ENCODE data around the gene DYRK2. TPM values are rescaled to one million over a fixed set of nuclear protein-coding genes. Genes with fewer than 3 reads are reported as not detected.

The DYRK2 gene
- total RNA-seq, 4 donors from 2014 or later = 26.9 to 147 (median 96.6) TPM

GRCh38 chr12:67661311-67662021 lies 12.9 kb downstream of the DYRK2 start:
- H3K4me1 ChIP-seq = peaks cover 6 to 56% (median 15%) of the 10 kb centered on the region in 4 donors
- in situ Hi-C loops (cut with MboI; ENCODE audit: low pct_ligation_motif_present in 1 of 4, low pct_unique_long_range_greater_than_20kb in 1 of 4, low sequenced_read_pairs in 3 of 4) = loop anchor here in 2 of 4 donors (25.0 kb wide), 1 partner anchor 276 kb away; no protein-coding TSS in a partner anchor
- intact Hi-C loops (cut with DNase I; ENCODE audit: low total_unique reads) = no loop called here
- H3K9me3 ChIP-seq = no peaks in the 10 kb centered on the region
- H3K36me3 ChIP-seq = peaks cover 0 to 20% (median 0%) of the 10 kb centered on the region in 4 donors
- DNase-seq = no peak
- TF ChIP-seq EP300 (IDR thresholded peaks at IDR 0.05; ENCODE audit: low read depth) (no peak), POLR2A (IDR thresholded peaks at IDR 0.05) (no peak), POLR2AphosphoS5 (IDR thresholded peaks at IDR 0.05) (no peak)
- TF ChIP-seq, protein P1, sequence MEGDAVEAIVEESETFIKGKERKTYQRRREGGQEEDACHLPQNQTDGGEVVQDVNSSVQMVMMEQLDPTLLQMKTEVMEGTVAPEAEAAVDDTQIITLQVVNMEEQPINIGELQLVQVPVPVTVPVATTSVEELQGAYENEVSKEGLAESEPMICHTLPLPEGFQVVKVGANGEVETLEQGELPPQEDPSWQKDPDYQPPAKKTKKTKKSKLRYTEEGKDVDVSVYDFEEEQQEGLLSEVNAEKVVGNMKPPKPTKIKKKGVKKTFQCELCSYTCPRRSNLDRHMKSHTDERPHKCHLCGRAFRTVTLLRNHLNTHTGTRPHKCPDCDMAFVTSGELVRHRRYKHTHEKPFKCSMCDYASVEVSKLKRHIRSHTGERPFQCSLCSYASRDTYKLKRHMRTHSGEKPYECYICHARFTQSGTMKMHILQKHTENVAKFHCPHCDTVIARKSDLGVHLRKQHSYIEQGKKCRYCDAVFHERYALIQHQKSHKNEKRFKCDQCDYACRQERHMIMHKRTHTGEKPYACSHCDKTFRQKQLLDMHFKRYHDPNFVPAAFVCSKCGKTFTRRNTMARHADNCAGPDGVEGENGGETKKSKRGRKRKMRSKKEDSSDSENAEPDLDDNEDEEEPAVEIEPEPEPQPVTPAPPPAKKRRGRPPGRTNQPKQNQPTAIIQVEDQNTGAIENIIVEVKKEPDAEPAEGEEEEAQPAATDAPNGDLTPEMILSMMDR (IDR thresholded peaks at IDR 0.05) = no peak
- no peaks in the 10 kb centered on the region for H3K27me3 ChIP-seq
- peak overlapping the region in 3 of 4 donors; percentile 22 to 56 (median 29) for H3K27ac ChIP-seq
- H3K4me3 ChIP-seq = no peak overlapping the region
- 43 to 54% methylated on average over 3 to 4 of the region's 4 CpGs for WGBS, 2 donors (ENCODE audit: low coverage in 1 of 2)

DNA sequence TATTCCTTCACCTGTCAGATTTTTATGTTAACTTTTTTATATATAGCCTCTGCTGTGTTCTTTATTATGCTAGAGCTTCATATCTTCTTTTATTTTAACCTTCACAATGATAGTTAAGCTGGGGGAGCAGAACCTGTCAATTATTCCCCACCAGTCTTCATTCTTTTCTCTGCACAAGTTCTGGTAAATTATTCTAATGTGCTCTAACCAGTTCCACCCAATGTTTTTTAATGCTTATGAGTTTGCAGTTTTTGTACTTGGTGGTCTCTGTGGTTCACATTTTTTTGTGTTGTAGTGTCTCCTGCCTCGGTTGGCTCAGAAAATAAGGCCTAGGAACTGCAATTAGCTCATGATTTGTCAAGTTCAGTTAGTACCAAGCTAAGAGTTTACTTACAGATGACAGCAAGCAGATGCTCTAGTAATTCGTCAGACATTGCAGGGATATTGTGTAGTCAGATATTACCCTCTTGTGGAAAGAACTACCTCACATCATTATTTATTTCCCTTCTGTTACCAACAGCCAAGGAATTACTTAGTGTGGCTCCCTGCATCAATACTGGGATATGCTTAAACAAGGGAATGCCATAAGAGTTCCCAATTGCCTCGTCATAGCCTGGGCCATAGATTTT lies 14.5 kb downstream of the DYRK2 start:
- in situ Hi-C loops (cut with MboI; ENCODE audit: low pct_ligation_motif_present in 1 of 4, low pct_unique_long_range_greater_than_20kb in 1 of 4, low sequenced_read_pairs in 3 of 4) (loop anchor here in 2 of 4 donors (25.0 kb wide), 1 partner anchor 274 kb away; no protein-coding TSS in a partner anchor), intact Hi-C loops (cut with DNase I; ENCODE audit: low total_unique reads) (no loop called here)
- H3K4me1 ChIP-seq = peaks cover 6 to 69% (median 15%) of the 10 kb centered on the region in 4 donors
- DNase-seq = no peak
- H3K9me3 ChIP-seq = no peaks in the 10 kb centered on the region
- WGBS, 2 donors (ENCODE audit: low coverage in 1 of 2) = 54 to 64% methylated on average over 3 of the region's 3 CpGs
- H3K4me3 ChIP-seq = no peak overlapping the region
- TF ChIP-seq POLR2AphosphoS5 (IDR thresholded peaks at IDR 0.05) (peak in 2 of 3 donors; percentile 67 to 73), EP300 (IDR thresholded peaks at IDR 0.05; ENCODE audit: low read depth) (no peak), POLR2A (IDR thresholded peaks at IDR 0.05) (no peak)
- TF ChIP-seq, protein P1 (IDR thresholded peaks at IDR 0.05) = no peak
- H3K27ac ChIP-seq = peak overlapping the region; percentile 2 to 56 (median 35)
- no peaks in the 10 kb centered on the region for H3K27me3 ChIP-seq
- peaks cover 0 to 8% (median 0%) of the 10 kb centered on the region in 4 donors for H3K36me3 ChIP-seq

DNA sequence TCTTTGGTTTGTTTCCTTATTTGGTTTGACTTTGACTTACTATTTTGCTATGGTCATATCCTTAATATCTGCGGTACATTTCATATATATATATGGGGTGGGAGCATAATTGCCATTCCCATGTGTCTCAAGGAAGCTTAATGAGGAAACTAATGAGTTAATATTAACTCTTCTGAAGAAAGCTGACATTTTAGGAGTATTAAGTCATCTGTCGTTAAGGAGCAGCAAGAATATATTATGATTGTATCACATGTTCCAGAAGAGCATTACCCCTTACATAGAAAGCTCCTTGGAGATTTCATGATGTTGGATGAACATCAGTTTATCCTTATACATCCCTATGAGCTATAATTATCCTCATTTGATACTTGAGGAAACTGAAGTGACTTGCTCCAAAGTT lies 15.6 kb downstream of the DYRK2 start:
- TF ChIP-seq, protein P1 (IDR thresholded peaks at IDR 0.05) = no peak
- no peak for TF ChIP-seq POLR2AphosphoS5 (IDR thresholded peaks at IDR 0.05)
- no peak for TF ChIP-seq POLR2A (IDR thresholded peaks at IDR 0.05)
- in situ Hi-C loops (cut with MboI; ENCODE audit: low pct_ligation_motif_present in 1 of 4, low pct_unique_long_range_greater_than_20kb in 1 of 4, low sequenced_read_pairs in 3 of 4) (loop anchor here in 2 of 4 donors (25.0 kb wide), 1 partner anchor 273 kb away; no protein-coding TSS in a partner anchor), intact Hi-C loops (cut with DNase I; ENCODE audit: low total_unique reads) (no loop called here)
- Histone ChIP-seq H3K27ac (no peak overlapping the region), H3K9me3 (no peaks in the 10 kb centered on the region), H3K27me3 (no peaks in the 10 kb centered on the region), H3K4me3 (no peak overlapping the region), H3K4me1 (peaks cover 6 to 69% (median 15%) of the 10 kb centered on the region in 4 donors), H3K36me3 (peaks cover 0 to 3% (median 0%) of the 10 kb centered on the region in 4 donors)
- DNase-seq = no peak
- WGBS, 2 donors (ENCODE audit: low coverage in 1 of 2) = 67 to 80% methylated on average over 2 of the region's 2 CpGs

GRCh38 chr12:67665679-67666078 lies 17.1 kb downstream of the DYRK2 start:
- in situ Hi-C loops (cut with MboI; ENCODE audit: low pct_ligation_motif_present in 1 of 4, low pct_unique_long_range_greater_than_20kb in 1 of 4, low sequenced_read_pairs in 3 of 4) = loop anchor here in 2 of 4 donors (25.0 kb wide), 1 partner anchor 272 kb away; no protein-coding TSS in a partner anchor

More at GRCh38 chr12:67665679-67666078, 17.1 kb downstream of the DYRK2 start:
- TF ChIP-seq, protein P1 (IDR thresholded peaks at IDR 0.05) = no peak
- TF ChIP-seq EP300 (IDR thresholded peaks at IDR 0.05; ENCODE audit: low read depth) (no peak), POLR2A (IDR thresholded peaks at IDR 0.05) (no peak), POLR2AphosphoS5 (IDR thresholded peaks at IDR 0.05) (no peak)
- peaks cover 6 to 57% (median 15%) of the 10 kb centered on the region in 4 donors for H3K4me1 ChIP-seq
- no peaks in the 10 kb centered on the region for H3K9me3 ChIP-seq
- no peak overlapping the region for H3K4me3 ChIP-seq
- H3K27me3 ChIP-seq = no peaks in the 10 kb centered on the region
- 83 to 100% methylated on average over 1 of the region's 1 CpG for WGBS, 2 donors (ENCODE audit: low coverage in 1 of 2)
- no peak for DNase-seq
- H3K27ac ChIP-seq = peak overlapping the region in 1 of 4 donors; percentile 25
- intact Hi-C loops (cut with DNase I; ENCODE audit: low total_unique reads) = no loop called here
- H3K36me3 ChIP-seq = no peaks in the 10 kb centered on the region

Data from transverse colon (tissue), 4 donors.